Kasumi-1 (cell line): ENCODE results near the gene FDXR.
"Not testable (repeated sequence)": the region's sequence is repeated elsewhere in the genome, so short reads cannot be mapped to it uniquely, and the experiment has no call there.

Experiments used
- DNase-seq, 2 experiments: peaks; one replicate each; lab custom pipeline; 2025; lab: John Stamatoyannopoulos, UW

The FDXR gene

DNA sequence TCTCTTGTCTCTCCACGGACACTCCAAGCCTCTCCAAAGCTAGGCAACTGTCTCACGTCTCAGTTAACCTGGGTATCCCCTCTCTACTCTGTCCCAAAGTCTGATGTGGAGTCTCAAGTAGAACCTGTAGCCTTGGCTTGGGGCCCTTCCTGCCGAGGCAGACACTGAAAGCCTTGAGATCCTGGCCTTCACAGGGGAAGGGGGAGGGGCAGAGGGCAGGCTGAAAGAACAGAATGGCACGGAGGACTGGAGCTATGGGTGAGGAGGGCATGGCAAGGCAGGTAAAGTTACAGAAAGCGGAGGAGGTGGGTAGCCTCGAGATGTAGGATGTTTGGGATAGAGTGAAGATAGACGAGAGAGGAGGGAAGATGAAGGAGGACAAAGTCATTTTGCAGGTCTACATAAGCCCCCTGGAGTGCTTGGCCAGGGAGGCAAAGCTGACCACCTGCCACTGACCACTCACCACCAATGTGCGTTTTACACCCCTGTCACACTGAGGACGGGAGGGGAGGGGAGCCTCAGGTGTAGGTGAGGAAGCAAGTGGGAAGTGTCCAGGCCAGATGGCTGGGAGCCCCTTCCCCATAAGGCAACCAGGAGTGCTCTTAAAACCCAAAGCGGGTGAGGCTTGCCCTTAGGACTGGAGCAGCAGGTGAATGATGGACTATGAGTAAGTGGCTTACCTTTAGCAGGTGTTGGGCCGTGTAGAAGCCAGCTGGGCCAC lies 1.3 kb downstream of the FDXR start:
- DNase-seq: no peak

DNA sequence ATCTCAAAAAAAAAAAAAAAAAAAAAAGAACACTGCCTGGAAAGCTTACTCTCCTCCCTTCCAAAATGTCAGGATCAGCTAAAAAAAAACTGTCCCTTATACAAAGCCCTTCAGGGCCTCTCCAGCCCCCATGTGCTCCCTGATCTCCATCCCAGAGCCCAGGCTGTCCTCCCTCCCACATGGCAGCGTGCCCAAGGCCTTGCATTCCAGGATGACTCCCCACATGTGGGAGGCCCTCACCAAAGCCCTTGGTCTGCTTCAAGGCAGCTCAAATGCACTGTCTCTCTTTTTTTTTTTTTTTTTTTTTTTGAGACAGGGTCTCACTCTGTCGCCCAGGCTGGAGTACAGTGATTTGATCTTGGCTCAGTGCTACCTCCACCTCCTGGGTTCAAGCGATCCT lies 2.3 kb downstream of the FDXR start:
- no peak for DNase-seq

DNA sequence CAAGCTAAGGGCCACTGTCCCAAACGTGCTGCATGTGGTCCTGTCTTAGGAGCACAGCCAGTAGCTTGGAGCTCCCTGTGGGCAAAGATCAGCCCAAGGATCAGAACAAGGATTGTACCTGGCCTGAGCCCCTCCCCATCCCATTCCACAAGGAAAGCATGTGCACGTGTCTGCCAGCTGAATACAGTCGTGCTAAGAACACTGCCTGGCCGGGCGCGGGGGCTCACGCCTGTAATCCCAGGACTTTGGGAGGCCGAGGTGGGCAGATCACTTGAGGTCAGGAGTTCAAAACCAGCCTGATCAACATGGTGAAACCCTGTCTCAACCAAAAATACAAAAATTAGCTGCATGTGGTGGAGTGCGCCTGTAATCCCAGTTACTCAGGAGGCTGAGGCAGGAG lies 2.8 kb downstream of the FDXR start:
- DNase-seq: not testable (repeated sequence)

DNA sequence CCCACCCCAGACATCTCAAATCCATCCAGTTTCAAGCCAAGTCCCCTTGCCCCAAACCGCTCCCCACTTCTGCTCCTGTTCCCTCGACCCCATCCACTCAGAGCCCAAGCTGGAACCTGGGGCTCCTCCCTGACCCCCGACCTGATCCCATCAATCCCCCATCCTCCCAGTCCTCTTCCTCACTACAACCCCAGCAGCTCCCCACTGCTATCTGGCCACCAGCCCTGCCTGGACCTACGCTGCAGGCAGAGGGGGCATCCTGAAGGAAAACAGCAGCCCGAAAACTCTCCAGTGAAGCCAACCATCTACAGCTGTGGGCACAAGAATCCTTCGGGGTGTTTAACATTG lies 3.9 kb downstream of the FDXR start:
- no peak for DNase-seq

DNA sequence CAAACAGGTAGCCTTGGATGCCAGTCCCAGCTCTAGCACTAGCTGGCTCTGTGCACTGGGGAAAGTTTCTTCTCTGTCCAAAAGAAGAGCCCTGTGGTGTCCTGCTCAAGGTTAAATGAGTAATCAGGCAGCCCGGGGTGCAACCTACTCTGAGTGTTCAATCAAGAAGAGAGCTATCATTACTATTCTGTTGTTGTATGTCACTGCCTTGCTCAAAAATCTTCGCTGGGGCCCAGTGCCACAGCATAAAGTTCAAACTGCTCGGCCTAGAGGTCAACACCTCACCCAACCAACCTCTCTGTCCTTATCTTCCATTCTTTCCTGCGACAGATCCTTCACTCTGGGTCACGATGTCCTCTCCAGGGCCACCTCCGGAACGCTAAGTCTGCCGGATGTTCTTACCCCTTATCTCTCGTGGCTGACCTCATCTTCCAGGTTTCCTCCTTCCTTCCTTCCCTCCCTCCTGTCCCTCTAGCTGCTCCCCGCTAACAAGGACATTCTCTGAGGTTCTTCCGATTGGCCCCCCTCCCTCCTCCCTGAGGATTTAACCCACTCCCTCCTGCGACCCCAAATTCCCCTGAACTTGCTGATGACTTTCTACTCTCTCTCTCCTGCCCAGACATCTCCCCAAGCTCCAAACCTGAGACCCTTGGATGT lies 4.4 kb downstream of the FDXR start:
- DNase-seq: no peak

DNA sequence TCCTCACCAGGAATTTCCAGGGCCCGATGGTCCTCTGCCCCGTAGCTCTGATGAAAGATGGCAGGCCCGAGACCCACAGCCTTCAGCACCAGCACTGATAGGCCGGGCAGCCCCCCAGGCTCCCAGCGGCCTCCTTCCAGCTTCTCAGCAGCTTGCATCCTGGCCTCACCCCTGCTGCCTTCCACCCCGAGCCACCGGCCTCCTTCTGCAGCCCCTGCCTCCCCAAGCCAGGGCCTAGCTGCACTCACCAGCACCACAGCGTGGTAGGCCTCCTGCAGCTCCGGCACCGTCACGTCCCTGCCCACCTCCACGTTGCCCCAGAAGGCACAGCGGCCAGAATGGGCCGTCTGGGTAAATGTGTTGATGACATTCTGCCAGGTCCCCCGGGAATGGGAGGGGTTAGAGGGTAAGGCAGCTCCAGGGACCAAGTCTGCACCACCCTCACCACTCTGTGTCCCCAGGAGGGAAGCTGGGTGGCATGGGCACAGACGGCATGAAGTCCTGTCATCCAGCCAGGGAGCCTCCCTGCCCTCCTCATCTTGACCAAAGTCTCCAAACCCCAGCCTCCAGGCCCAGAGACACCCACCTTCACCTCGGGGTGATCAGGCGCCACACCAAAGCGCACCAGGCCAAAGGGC lies 6.5 kb downstream of the FDXR start:
- DNase-seq: no peak

DNA sequence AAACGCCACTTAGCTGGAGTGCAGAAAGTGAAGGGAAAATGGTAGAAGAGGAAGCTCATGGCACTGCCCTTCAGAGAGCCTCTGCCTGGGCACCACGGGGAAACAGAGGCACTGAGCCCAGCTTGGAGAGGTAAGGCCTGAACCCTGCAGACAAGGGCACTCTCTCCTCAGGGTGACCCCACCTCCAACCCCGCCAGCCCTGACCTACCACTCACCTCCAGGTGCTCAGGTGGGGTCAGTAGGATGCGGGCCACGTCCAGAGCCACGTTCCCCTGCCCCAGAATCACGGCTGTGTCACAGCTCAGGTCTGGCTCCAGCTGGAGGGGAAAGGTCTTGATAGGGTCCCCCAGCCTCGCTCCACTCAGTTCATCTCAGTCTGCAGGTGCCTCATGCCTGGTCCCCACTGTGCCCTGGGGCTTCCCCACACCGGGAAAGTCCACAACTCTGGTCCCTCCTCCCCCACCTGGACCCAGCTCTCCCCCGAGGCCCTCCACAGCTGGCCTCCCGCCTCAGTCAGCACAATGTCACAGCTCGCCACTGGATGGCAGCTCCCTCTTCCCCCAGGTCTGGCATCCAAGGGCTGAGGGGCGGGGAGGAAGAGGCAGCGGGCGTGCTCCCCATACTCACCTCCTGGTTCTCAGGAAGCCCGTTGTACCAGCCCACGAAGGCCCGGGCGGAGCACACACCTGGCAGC lies 7.1 kb downstream of the FDXR start:
- peak; percentile 44 to 45 for DNase-seq

DNA sequence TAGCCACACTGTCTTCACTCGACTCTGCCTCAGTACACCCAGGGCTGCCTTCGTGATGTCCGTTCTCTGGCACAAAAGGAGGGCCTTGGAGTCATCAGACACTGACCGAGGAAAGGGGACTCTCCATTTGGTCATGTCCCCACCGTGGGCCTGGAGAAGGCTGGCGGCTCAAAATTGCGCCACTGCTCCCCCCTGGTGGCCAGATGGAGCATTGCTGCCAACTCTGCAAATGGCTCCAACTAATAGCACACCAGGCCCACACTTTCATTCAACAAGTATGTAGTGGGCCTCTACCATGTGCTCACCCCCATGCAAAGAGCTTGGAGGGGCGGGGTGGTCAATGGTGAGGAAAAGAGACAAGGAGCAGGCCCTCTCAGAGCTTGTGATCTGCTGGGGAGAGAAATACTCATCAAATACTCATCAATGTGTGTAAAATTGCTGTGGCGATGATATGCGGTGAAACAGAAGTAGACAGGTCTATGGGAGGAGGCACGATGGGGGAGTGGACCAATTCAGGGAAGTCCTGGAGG lies 7.9 kb downstream of the FDXR start:
- DNase-seq: peak; percentile 68 to 71

DNA sequence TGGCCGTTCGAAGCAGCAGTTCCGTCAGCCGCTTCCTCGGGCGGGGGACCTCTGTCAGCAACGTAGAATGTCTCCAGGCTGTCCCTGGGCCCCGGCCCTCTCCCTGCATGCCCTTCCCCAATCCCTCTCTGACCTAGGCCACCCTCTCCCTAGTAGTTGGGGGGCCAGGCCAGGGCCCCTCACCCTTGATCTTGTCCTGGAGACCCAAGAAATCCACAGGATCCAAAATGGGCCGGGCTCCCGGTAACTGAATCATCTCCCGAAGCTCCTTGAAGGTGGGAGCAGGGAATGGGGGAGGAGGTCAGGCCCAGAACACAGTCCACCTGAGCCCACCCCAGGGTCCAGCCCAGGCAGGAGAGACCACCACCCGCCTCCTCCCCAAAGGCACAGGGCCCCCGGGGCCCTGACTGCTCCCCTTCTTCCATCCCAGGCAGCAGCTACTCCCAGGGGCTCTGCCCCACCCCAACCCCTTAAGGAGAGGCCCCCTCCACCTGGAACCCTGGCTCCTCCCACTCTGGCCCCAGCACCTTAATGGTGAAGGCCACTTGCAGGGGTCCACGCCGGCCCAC lies 8.4 kb downstream of the FDXR start:
- no peak for DNase-seq

DNA sequence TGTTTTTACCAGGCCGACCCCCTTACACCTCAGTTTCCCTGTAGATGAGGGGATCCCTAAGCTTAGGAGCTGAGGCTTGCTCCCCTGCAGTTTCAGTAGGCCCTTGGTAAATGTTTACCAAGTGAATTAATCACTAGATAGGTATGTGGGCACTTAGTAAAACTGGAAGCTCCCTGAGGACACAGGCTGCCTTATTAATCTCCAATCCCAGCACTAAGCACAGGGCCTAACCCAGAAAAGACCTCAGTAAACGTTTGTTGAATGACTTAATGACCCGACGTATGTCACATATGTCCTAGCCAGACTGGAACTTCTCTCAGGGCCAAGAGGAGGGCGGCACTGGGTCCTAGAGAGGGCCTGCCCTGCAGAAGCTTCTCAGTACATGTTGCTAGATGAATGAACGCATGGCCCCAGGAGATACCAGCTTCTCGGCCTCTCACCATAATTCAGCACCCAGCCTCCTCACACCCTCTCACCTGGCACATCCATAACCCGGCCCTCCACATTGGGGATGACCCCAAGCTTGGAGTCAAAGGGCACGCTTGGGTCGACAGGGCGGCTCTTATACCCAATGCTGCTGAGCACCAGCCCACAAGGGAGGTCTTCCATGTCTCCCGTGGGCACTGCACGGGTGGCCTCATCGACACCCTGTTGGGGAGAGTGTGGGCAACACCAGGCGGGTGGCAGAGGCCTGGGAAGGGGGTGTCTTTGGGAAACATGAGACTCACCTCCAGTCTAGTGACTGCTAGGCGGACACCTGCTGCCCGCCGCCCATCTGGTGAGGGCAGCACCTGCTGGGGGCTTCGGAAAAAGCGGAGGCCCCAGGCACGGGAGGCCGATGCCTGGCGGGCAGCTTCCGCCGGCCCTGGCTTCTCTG lies 9.1 kb downstream of the FDXR start:
- no peak for DNase-seq

DNA sequence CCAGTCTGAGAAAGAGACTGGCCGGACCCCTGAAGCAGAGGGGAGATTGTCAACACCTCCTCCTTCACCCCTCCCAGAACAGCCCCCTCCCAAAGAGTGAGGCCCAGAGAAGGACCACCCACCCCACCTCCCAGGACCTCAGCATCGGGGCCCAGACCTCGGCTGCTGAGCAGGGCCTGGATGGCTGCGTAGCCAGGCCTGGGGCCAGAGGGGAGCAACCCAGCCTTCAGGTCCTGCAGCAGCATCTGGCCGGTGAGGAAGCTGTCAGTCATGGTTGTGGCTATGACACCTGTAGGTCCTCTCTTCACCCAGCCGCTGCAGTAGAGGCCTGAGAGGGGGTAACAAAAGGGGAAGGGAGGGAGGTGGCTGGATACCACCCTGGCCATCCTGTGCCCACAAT lies 9.9 kb downstream of the FDXR start:
- no peak for DNase-seq

DNA sequence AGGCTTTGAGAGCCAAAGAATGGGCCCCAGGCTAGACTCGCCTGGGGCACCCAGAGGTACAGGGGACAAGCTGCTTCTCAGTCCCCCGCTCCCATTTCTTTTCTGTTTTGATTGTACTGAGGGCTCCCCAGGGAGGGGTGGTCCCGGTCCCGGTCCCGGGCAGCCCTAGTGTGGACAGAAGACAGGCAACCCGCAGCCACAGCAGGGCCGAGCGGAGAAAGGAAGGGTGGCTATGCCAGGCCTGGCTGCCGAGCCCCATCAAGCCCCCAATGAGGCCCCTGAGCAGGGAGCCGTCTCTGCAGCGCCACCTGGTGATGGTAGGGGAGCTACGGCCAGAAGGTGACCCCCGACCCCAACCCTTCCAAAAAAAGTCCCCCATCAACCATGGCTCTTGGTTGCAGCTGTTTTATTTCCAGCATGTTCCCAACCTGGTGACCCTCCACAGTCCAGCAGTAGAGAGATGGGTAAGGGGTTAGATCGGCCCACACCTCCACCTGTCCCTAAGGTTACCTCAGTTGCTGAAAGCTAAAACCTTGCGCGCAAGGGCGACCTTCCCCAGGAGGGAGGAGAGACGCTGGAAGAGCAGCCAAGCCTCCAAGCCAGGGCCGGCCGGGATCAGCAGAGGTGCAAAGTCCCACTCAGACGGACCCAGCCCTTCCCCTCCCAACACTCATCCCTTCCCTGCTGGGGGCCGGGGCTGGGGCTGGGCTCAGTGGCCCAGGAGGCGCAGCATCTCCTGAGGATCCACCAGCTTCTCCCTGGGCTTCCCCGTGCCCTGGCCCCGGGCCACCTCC lies 10.5 kb downstream of the FDXR start:
- DNase-seq: peak; percentile 81 to 83

DNA sequence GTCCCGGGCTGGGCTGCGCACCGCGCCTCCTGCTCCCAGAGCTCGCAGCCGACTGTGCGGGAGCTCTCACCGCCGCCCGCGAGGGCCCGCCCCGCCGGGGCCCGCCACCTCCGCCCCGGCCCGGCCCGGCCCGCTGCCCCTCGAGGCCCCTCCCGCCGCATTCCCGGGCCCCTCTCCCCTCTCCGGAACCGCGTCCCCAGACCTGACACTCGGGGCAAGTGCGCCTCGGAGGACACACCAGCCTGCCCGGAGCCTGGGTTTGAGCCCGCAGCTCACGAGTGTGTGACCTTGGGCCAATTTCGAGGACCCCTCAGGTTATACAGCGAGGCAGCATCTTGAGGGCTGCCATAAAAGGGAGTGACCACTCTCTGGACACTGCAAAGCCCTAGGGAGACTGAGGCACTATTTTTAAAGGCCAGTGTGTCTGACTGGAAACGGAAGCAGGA lies 11.1 kb downstream of the FDXR start:
- no peak for DNase-seq

DNA sequence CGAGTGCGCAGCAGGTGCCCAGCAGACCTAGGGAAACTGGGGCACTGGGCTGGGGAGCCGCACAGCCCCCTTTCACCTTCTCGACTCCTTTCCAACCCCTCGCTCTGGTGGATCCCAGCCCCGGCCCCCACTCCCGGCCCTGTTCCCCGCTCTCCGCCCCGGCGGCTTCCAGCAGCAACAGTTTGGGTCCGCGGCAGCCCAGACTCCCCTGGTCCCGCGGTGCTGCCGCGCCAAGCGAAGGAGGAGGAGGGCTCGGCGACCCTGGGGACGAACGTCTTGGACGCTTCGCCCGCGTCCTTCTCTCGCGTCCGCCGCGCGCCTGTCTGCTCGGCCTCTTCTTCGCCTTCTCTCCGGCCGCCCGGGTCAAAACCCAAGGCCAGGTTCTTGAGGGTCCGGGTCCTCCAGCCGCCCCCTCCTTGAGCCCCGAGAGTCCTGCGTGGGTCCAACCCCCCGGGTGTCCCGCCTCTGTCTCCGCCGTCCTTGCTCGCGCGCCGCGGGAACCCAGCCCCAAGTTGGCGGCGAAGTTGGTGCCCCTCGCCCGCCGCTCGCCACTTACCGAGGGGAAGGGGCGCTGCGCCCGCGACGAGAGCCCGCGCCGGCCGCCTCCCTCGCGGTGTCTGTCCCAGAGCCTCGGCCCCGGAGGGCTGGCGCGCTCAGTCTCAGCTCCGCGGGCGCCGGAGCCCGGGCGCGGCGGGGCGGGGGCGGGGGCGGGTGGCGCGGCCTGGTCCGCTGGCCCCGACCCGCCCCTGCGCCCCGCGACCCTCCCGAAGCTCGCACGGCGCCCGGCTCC lies 11.7 kb downstream of the FDXR start:
- no peak for DNase-seq

DNA sequence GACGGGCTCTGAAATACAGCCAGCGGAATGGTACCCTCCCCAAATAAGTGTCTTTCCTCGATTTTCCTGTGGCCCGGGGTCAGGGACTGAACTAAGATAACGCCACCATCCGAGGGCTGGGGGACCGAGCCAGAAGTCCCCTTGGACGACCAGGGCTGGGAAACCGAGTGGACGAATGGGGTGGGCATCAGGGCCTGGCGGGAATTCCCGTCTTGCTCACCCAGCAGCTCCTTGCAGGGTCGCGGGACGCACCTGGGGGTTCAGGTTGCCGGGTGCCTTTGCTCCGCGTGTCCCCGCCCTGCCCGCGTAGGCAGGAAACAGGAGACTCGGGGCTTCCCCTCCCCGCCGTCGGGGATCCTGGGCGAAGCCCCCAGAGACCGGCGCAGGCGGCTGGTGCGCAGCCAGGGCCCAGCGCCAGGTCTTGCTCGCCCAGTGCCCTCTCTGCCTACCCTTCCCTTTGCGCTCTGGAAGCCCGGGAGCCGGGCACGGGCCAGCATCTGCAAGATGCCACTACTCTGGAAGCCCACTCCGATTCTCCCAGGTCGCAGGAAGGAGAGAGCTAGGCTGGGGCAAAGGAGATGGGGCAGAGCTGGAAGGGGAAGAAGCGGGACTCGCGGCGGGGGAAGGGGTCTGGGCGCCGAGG lies 12.4 kb downstream of the FDXR start:
- DNase-seq: peak in 1 of 2 experiments; percentile 54

DNA sequence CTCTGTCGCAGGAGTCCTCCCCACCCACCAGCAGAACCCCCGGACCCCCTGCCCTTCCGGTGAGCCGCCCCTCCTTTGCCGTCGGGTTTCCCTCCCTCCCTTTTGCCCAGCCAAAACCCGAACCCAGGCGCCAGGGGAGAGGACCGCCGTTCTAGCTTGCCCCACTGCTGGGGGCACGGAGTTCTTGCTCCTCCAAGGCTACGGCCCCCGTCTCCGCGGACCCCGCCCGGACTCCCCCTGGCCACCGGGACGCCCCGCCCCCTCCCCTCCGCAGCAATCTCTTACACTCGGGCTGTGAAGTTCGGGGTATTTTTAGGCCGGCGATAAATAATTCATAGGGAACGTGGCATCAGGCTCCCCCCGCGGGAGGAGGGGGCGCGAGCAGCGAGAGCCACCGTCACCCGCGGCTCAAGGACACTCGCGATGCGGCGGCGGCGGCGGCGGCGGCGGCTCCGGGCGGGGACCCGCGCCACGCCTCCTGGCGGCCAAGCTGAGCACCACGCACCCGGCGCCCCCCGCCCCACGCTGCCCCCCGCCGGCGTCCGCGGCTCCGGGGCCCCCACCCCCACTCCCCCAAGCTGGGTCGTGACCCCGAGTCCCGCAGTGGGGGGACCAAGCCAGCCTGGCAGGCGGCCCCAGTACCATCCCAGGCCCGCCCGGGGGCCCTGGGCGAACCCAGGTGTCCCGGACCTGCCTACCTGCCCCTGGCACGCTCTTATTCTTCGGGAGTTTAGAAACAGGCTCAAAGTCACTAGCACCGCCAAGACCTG lies 13.2 kb downstream of the FDXR start, which contains the start of gene GRIN2C:
Gene GRIN2C, minus strand, starts transcription at position 427 of the 770 bp plus-strand sequence. CDS start 4,793 bp downstream, outside the sequence.
- DNase-seq: no peak

DNA sequence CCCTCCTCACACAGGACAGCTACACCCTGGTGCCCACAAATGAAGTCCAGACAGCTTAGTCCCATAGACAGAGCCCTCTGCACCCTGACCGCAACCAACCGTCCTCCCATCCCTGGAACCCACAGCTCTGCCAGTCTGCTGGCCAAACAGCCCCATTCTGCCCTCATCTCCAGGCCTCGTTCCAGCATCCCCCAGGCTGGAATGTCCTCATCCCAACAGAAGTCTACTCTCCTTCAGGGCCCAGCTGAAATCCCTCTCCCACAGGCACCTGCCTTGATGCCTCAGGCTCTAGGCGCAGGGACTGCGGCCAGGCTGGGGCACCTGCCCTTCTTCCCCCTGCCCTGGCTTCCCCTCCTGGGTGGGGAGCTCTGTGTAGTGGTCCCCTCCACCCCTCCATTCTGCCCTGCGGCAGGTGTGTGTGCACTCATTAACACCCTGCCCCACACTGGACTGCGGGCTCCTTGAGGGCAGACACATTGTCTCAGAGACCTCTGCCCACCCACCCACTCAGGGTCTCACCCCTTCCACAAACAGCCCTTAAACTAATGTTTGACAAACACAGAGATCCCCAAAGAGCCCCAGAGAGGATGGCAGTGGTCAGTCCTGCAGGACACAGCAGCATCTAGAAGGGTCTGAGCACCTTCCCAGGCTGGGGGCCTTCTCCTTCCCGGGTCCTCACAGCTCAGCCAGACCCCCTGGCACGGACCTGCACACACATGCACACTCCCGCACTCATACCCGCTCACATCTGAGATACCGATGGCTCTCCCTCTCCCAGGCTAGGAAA lies 13.9 kb downstream of the FDXR start:
- DNase-seq: no peak
